LoVo (cell line): Measurements from ENCODE around the gene AOPEP.
"Not testable (repeated sequence)": the region's sequence is repeated elsewhere in the genome, so short reads cannot be mapped to it uniquely, and the experiment has no call there.

Experiments used
- DNase-seq: peaks from one replicate; pipeline ENCODE4 v3.0.0-alpha.2; 2016; ENCODE audit warnings: low spot score

AOPEP gene

GRCh38 chr9:94965631-94966030 is 239.1 kb downstream of the AOPEP start:
- not testable (repeated sequence) for DNase-seq

DNA sequence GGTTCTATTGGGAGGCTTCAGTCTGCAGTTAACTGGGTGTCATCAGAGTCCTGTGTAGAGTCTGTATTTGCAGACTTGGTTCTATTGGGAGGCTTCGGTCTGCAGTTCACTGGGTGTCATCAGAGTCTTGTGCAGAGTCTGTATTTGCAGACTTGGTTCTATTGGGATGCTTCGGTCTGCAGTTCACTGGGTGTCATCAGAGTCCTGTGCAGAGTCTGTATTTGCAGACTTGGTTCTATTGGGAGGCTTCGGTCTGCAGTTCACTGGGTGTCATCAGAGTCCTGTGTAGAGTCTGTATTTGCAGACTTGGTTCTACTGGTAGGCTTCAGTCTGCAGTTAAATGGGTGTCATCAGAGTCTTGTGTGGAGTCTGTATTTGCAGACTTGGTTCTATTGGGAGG is 239.5 kb downstream of the AOPEP start:
- DNase-seq, result not testable (repeated sequence)

GRCh38 chr9:94967482-94967881 is 241.0 kb downstream of the AOPEP start:
- DNase-seq, result no peak

DNA sequence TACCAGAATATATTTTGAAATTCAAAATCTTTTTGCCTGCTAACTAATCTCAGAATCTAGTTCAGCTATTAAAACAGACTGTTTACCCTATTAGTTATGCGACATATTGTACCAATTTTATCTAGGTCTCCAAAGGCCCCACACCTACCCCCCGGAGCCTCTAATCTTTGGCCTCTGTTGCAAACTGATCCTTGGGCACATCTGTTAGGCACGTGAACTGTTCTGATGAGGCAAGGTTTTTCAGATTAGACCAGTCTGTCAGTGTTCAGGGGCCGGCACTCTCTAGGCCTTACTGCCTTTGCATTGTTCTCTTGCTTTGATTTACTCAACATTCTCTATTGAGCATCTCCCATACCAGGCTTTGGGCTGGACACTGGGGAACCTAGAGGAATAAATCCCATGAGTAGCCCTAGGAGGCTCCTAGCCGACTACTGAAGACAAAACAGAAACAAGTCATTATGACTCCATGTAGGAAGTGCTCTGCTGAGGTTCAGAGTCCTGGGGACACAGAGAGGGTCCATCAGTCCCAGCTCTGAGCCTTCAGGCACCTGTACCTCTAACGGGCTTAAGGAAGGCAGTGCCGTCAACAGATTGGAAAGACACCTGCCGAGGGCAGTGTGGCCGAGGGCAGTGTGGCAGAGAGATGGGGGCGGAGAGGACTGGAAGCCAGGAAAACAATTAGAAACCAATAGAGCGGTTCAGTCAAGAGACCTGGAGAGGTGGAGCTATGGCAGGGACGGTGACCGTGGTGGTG is 245.1 kb downstream of the AOPEP start:
- no peak for DNase-seq

DNA sequence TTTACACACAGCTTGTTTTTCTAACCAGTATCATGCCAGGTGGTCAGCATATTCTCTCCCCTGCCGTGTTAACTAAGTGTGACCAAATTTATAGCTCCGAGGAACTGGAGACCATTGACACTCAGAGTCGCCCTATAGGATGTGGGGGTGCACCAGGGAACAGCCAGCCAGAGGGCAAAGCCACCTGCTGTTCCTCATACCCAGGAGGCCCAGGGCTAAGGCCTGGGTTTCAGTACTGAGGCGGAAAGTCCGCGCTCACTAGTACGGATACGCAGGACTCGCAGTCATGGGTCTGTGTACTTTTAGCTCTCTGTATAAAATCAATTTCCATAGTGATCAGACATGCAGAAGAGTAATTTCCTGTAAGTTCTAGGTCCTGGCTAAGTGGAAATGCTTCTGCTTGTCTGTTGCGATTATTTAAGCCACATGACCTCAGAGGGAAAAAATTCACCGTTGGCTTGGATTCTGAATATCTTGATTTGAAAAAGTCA is 247.0 kb downstream of the AOPEP start:
- DNase-seq, result no peak

GRCh38 chr9:94974154-94974879 is 247.8 kb downstream of the AOPEP start:
- DNase-seq, result no peak

DNA sequence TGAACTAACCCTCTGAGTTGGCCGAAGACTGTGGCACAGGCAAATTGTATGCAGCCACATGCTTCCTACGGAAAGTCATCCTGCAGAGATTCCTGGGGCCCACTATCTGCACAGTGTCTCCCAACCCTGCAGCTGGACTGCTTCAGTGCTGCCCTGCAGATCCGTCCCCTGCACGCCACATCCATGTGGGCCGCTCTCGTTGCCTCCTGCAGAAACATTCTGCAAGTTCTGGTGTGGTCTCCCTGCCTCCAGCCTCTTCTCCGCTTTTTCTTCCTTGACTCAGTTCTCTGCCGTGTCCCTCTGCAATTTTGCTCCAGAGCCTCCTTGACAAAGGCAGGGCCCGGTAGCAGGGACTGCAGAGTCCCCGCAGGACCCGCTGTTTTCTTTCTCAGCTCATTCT is 249.0 kb downstream of the AOPEP start:
- no peak for DNase-seq

GRCh38 chr9:94976077-94976476 is 249.6 kb downstream of the AOPEP start:
- no peak for DNase-seq

GRCh38 chr9:94977416-94977815 is 250.9 kb downstream of the AOPEP start:
- DNase-seq, result no peak

DNA sequence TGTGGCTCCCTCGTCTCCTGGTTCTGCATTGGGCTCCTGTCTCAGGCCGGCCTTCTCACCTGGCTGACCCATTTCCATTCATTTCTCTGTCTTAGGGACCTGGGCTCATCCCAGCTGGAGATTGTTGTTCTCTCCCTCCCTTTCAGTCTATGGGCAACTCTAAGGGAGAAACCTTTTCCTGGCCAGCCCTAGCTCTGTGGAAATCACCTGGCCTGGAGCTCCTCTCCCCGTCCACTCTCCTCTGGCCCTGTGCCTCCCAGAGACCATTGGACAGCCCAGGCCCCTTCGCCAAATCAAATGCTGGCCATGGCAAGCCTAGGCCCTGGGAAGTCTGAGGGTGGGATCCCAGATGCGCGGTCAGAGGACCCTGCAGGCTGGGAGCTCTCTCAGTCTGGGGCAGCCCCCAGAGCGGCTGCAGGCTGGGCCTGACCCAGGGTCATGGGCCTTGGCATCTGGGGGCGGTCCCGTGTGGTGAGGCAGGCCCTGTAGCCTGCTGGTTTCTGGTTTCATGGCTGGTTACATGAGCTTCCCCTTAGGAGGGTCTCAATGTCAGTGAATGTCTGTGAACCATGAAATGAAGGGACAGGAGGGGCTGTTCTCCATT is 253.5 kb downstream of the AOPEP start:
- no peak for DNase-seq

GRCh38 chr9:94980947-94981722 is 254.6 kb downstream of the AOPEP start:
- DNase-seq, result no peak

GRCh38 chr9:94981723-94982090 is 255.2 kb downstream of the AOPEP start:
- no peak for DNase-seq

DNA sequence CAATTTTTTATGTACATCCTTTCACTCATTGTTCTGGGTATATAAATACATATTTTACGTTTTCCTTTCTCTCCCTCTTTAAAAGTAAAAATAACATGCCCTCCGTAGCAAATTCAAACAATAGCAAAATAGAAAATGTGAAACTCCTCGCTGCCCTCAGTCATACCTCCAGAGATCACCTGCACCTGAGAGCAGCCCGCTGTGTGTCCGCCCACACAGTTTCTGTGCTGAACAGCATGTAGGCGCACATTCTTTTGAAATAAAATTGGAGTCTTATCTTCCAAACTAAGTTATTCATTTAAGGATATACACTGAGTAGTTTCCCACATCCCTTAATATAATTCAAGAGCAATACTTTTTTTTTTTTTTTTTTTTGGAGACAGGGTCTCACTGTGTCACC is 255.7 kb downstream of the AOPEP start:
- DNase-seq, result no peak

DNA sequence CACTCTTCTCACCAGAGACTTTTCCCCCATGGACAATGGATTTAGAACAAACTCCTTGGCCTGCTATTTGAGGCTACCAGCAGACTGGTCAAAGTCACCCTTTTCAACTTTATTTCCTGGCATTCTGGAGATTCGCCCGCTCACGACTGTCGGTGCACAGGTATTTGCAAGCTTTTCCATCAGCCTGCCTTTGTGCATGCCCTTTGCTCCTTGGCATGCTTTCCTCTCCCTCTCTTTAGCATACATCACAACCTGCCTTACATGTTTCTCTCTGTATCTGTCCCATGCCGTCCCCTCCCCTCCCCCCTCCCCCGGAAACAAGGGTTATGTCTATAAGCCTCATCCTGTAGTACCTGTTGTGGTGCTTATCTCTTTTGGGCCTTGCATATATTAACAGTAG is 257.1 kb downstream of the AOPEP start:
- no peak for DNase-seq

- no peak for DNase-seq
Observed at GRCh38 chr9:94984891-94985476, 258.5 kb downstream of the AOPEP start.

GRCh38 chr9:94985649-94986048 is 259.1 kb downstream of the AOPEP start:
- no peak for DNase-seq

- DNase-seq, result no peak
Observed at GRCh38 chr9:94987731-94988130, 261.2 kb downstream of the AOPEP start.

GRCh38 chr9:94990897-94991561 is 264.5 kb downstream of the AOPEP start:
- DNase-seq, result no peak

DNA sequence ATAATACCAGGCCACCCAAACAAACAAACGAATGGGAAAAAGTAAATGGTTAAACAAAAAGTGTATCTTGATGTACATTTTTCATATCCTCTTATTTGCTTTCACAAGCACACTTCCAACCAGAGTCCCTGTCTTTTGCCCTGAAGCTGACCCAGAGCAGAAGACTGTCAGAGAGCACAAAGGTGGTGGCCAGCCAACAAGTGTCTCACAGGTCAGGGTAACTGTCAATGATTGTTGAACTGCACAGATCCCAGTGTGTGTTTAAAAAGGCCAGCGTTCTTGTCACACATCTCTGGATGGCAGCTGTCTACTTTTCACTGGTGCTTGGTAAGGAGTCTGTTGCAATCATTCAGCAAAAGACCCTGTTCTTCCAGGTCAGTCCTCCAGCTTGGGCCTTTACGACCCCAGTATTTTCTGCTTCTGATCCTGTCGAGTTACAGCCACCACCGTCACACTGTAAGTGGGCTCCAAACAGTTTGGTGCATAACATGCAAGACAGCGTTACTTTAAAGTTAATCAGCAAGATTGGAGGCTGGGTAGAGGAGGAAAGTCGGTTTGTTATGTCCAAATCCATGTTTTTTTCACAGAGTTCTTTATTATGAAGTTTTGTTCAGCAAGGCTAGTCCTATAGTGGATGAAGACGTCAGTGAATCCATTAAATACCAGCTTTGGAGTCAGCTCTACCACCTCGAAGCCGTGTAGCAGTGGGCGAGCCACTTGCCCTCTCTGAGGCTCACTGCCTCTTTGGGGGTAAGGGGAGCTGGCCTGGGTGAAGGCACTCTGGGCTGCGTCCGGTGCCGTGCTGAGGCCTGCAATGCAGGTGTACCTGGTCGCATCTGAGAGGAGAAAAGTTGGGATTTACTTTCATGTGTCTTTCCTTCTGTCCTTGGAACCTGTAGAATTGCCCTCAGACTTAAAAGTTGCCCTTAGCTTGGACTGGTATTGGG is 265.7 kb downstream of the AOPEP start:
- DNase-seq, result no peak

DNA sequence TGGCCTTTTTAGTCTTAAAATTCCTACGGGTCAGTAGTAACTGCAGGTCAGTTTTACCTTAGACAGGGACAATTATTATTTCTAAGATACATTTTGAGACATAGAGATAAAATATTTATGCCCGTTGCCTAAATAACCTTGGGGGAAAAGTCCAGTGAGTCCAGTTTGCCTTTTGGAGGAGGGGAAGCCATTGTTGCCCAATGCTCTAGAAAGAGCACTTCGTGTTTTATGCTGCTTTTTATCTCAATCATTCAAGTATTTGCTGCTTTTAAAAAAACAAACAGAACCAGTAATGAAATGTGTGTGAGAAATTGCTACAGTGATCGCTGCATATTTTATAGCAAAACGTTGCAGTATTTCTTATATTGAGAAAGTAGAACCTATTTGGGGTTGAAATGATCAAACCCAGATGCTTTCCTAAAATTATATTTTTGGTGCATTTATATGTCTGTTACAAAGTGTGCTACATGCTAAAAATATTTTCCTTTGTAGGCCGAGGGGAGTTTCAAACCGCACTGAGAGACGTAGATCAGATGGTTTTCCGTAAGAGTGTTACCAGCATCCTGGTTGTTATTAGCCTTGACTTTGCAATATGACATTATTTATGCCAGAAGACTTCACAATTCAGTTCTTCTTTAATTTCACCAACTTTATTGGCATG is 266.8 kb downstream of the AOPEP start:
- no peak for DNase-seq
